Activated CD8-positive, alpha-beta memory T cell treated with anti-CD3 and anti-CD28 coated beads, Interleukin-2, amount 50 U/mL, for 24 hours (primary cell): ENCODE results near the gene PRPSAP2.
"Not testable (repeated sequence)": the region's sequence is repeated elsewhere in the genome, so short reads cannot be mapped to it uniquely, and the experiment has no call there.

Experiments used
- DNase-seq: peaks from one replicate; pipeline ENCODE4 v3.0.0-alpha.2; 2020; ENCODE audit errors: extremely low read depth

Gene PRPSAP2

GRCh38 chr17:18944646-18945045, 86.7 kb downstream of the PRPSAP2 start:
- no peak for DNase-seq

DNA sequence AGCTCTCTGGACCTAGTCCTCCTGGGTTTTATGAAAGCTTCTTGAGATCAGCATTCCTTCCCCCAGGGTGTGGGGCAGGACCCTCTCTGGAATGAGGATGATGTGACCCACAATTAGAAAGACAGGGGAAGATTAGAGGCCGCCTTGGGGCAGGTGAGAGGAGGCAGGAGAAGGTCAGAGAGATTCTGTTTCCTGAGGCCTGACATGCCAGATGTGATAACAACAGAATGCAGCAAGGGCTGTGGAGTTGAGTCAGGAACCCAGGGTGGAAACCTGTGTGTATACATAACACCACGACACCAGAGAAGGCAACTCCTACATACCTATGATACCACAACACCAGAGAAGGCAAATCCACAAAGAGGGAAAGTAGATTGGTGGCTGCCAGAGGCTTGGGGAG, 88.6 kb downstream of the PRPSAP2 start:
- DNase-seq = no peak

DNA sequence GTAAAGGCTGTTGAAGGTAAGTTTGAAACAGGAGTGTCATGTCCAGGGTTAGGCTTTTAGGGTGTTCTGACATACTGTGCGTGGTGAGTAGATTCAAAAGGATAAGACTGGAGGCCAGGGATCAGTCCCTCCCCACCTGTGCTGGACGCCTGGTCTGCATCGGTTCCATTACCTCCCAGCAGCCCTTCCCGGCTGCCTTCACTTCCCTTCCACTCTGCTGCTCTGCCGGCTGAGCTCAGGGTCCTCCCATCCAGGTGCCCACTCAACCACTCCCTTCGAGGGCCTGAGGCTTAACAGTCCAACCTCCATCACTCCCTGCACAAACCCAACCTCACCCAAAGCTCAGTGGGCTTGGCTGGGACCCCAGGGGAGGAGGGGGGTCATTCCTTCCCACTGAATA, 89.9 kb downstream of the PRPSAP2 start:
- no peak for DNase-seq

- DNase-seq = no peak
Measured at GRCh38 chr17:18948476-18949006, 90.6 kb downstream of the PRPSAP2 start.

DNA sequence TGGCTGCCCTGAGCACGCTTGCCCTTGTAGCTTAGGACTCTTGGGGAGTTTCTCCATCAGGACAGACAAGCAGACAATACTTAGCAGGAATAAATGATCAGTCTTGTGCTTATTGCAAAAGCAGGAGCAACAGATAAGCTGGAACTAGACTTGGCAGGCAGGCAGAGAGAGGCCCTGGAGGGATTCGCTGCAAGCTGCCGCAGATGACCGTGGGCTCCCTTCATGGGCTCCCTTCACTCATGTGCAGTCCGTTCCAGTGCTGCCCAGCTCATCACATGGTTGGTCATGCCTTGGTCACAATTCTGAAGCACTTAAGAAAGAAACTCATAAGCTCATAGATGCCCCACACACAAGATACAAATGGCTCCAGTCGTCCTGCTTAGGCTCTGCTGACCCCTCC, 91.6 kb downstream of the PRPSAP2 start:
- DNase-seq = no peak

GRCh38 chr17:18950346-18950745, 92.4 kb downstream of the PRPSAP2 start:
- DNase-seq = no peak

DNA sequence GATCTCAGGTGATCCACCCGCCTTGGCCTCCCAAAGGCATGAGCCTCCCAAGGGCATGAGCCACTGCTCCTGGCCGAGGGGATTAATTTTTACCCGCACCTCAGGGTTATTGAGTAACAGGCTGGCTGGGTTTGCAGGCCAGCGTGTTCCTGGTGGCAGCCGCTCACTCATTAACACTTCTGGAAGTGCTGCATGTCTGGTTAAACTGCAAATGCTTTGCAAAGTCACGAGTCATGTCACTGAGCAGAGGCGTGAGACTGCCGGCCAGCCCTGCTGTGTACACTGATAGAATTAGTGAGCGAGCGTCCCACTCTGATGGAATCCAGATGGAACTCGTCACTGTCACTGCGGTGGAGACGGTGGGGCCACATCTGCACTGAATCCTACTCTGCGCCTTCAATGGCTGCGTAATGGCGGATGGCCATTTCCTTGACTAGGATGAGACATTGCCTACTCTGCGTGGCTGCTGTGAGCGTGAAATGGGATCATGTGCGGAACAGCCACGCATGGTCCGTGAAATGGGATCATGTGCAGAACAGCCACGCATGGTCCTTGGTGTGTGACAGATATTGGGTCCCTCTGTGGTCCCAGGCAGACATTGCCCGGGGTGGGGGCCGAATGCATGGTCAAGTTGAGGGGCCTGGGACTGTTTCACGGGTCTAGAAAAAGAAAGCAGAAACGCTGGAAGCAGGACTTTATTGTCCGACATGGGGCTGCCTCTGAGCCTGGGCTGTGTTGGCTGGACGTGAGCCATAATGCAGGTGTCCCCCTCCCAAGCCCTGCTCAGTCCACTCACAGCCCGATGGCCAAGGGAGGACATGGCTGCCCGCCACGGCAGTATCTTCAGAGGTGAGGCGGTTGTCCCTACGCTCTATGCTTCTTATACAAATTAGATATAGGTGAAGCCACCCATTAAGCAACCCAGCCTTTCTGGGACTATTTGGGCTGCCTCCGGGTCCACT, 93.3 kb downstream of the PRPSAP2 start:
- no peak for DNase-seq

GRCh38 chr17:18951941-18952842, 94.3 kb downstream of the PRPSAP2 start, which contains the start of gene SLC5A10:
Gene SLC5A10, plus strand, starts transcription at chr17:18952165. Its CDS starts 41 bp downstream, at chr17:18952206.
- DNase-seq = no peak

DNA sequence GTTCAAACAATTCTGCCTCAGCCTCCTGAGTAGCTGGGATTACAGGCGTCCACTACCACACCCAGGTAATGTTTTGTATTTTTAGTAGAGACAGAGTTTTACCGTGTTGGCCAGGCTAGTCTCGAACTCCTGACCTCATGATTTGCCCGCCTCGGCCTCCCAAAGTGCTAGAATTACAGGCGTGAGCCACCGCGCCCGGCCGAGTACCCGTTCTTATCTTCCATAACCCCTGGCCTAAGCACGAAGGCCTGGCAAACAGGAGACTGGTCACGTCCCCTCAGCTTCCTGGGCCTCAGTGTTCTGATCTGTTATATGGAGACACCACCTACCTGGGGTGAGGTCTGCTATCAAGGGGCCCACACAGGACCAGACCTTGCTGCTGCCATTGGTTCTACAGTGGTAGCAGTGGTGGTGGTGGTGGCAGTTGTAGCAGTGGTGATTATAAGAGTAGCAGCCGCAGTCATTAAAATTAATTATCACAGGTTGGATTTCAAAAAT, 95.3 kb downstream of the PRPSAP2 start:
- no peak for DNase-seq

GRCh38 chr17:18954321-18954720, 96.4 kb downstream of the PRPSAP2 start:
- no peak for DNase-seq

GRCh38 chr17:18955009-18955408, 97.1 kb downstream of the PRPSAP2 start:
- DNase-seq = no peak

GRCh38 chr17:18956021-18956420, 98.1 kb downstream of the PRPSAP2 start:
- DNase-seq = not testable (repeated sequence)

- DNase-seq = no peak
Measured at GRCh38 chr17:18956581-18956980, 98.7 kb downstream of the PRPSAP2 start.

- DNase-seq = no peak
Measured at GRCh38 chr17:18957831-18958230, 99.9 kb downstream of the PRPSAP2 start.

GRCh38 chr17:18958611-18959010, 100.7 kb downstream of the PRPSAP2 start:
- no peak for DNase-seq

DNA sequence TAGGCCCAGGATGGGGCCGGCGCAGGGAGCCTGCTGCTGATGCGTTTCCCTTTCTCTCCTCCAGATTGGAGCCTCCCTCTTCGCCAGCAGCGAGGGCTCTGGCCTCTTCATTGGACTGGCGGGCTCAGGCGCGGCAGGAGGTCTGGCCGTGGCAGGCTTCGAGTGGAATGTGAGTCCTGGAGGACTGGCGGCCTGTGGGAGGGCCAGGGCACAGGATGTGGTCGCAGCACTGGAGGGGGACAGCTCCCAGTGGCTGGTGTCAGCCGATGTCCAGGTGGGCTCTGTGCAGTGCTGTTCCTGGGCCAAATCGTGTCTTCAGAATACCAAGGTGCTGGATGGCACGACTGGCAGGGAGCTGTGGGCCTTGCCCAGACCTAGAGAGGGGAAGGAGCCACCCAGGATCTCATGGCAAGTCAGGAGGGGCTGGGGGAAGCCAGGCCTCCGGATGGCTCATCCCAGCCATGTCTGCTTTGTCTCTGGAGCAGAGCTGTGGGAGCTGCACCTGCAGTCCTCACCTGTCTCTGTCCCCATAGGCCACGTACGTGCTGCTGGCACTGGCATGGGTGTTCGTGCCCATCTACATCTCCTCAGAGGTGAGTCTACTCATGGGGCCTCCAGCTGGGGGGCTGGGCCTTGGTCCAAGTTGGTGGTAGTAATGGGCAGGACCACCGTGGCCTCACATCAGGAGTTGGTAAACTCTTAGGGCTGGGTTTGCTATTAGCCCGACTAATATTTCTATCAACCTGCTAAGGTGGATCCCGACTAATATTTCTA, 101.3 kb downstream of the PRPSAP2 start:
- DNase-seq = no peak

DNA sequence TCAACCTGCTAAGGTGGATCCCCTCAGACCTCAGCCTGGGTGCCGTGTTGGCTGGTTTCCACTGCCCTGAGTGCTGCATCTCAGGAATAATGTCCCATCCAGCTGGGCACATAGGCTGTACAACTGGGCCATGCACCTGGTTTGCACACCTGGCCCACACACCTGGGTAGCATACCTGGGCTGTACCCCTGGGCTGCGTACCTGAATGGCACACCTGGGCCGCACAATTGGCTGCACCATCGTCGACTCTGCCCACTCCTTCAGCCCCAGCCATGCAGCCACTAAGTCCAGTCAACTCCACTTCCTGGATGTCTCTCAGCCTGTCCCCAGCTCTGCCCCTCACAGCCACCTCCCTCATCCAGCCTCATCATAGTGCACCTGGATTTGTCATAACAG, 101.9 kb downstream of the PRPSAP2 start:
- DNase-seq = no peak

GRCh38 chr17:18960241-18960665, 102.3 kb downstream of the PRPSAP2 start:
- DNase-seq = no peak

- peak; percentile 64 for DNase-seq
Measured at GRCh38 chr17:18960803-18961511, 103.0 kb downstream of the PRPSAP2 start.
